HCT116 (cell line): Measurements from ENCODE around the gene ARFRP1. TPM values are rescaled to one million over a fixed set of nuclear protein-coding genes. Genes with fewer than 3 reads are reported as not detected.

Source experiments
- ATAC-seq: fragments of 200-7000 bp; cut with Tn5 transposase; 2 replicates; pipeline ENCODE4 v1.9.1; 2020; ENCODE audit warnings: mild to moderate bottlenecking, moderate library complexity
- BruUV-seq: library from RNA; stranded (reverse); fragments of 400-500 nt; replicated peaks from 2 replicates; lab custom pipeline; 2021; lab: Mats Ljungman, UMichigan
- CTCF ChIA-PET: fragments of 300-600 bp; sonication (Branson Sonifier 250); formaldehyde crosslinking; loops from one replicate; lab custom pipeline; 2021; ENCODE audit warnings: antibody characterized with exemption; lab: Charles Lee
- POLR2A ChIA-PET: fragments of 300-600, 350-600 bp; sonication (Branson Sonifier 250); formaldehyde crosslinking; loops from one replicate; lab custom pipeline; 2021; ENCODE audit warnings: antibody characterized with exemption; lab: Charles Lee
- RAD21 ChIA-PET, 2 experiments: fragments of 300-600 bp; sonication (Branson Sonifier 250); formaldehyde crosslinking; loops; one replicate each; lab custom pipeline; 2023; ENCODE audit warnings: low total read pairs in 2 of 2; ENCODE audit not compliant: uncharacterized antibody in 2 of 2, unreplicated experiment in 2 of 2, low non-redundant PET in 1 of 2; lab: Charles Lee
- DNase-seq: peaks from one replicate; pipeline ENCODE4 v3.0.0-alpha.2; 2010; ENCODE audit warnings: low read depth, low spot score
- H2AFZ ChIP-seq: fragments of 200-600 bp; shearing (Covaris generic), sonication (generic); 2 replicates; pipeline ENCODE4 v1.6.1; 2017; ENCODE audit warnings: low read depth, mixed run types, mixed read lengths, antibody characterized with exemption, low read length; ENCODE audit not compliant: poor library complexity, severe bottlenecking
- H3K27ac ChIP-seq: 2 replicates; pipeline ENCODE4 v1.5.1; 2012; ENCODE audit warnings: low read depth, low read length
- H3K27me3 ChIP-seq: fragments of 200-600 bp; sonication (generic); 2 replicates; pipeline ENCODE4 v1.6.1; 2016; ENCODE audit warnings: mixed run types, low read length, mixed read lengths; ENCODE audit not compliant: insufficient read depth
- H3K36me3 ChIP-seq, 2 experiments: fragments of 200-500 bp in 1 of 2; fragments of 200-600 bp in 1 of 2; sonication (Bioruptor generic) in 1 of 2; sonication (generic) in 1 of 2; 2 replicates each; pipeline versions ENCODE4 v1.5.1 to v1.6.1; 2014 to 2016; ENCODE audit warnings: low read length in 2 of 2, inconsistent platforms in 1 of 2, mixed read lengths in 1 of 2, mixed run types in 1 of 2; ENCODE audit not compliant: insufficient read depth in 2 of 2, control insufficient read depth in 1 of 2
- H3K4me1 ChIP-seq, 2 experiments: fragments of 200-600 bp in 1 of 2; sonication (generic) in 1 of 2; 2 replicates each; pipeline versions ENCODE4 v1.5.1 to v1.6.1; 2012 to 2017; ENCODE audit warnings: low read length in 2 of 2, inconsistent platforms in 1 of 2, mild to moderate bottlenecking in 1 of 2, mixed read lengths in 1 of 2, mixed run types in 1 of 2, moderate library complexity in 1 of 2; ENCODE audit not compliant: insufficient read depth in 2 of 2, control insufficient read depth in 1 of 2
- H3K4me2 ChIP-seq: fragments of 200-600 bp; sonication (generic); 2 replicates; pipeline ENCODE4 v1.6.1; 2017; ENCODE audit warnings: mixed run types, low read length, mixed read lengths
- H3K4me3 ChIP-seq, 2 experiments: fragments of 200-600 bp in 1 of 2; sonication (generic) in 1 of 2; replicated peaks in 1 of 2; 2 replicates each; pipeline ENCODE4 v1.5.1; 2011 to 2016; ENCODE audit warnings: low read length in 2 of 2, control low read depth in 1 of 2, low read depth in 1 of 2, mild to moderate bottlenecking in 1 of 2, mixed read lengths in 1 of 2, mixed run types in 1 of 2
- H3K79me2 ChIP-seq: fragments of 200-600 bp; sonication (generic); 2 replicates; pipeline ENCODE4 v1.6.1; 2017; ENCODE audit warnings: mild to moderate bottlenecking, mixed run types, low read length, moderate library complexity, mixed read lengths; ENCODE audit not compliant: insufficient read depth
- H3K9ac ChIP-seq: fragments of 200-600 bp; sonication (generic); 2 replicates; pipeline ENCODE4 v1.6.1; 2016; ENCODE audit warnings: low read length, mixed read lengths
- H3K9me2 ChIP-seq: fragments of 200-600 bp; sonication (generic), shearing (Covaris generic); 2 replicates; pipeline ENCODE4 v1.6.1; 2017; ENCODE audit warnings: mixed run types, mild to moderate bottlenecking, moderate library complexity; ENCODE audit not compliant: insufficient read depth
- H3K9me3 ChIP-seq, 2 experiments: fragments of 200-500 bp in 1 of 2; fragments of 200-600 bp in 1 of 2; sonication (Bioruptor generic) in 1 of 2; sonication (generic) in 1 of 2; 2 replicates each; pipeline ENCODE4 v1.6.1; 2014 to 2017; ENCODE audit warnings: low read length in 2 of 2, mixed read lengths in 2 of 2, inconsistent platforms in 1 of 2, low read depth in 1 of 2, mild to moderate bottlenecking in 1 of 2, mixed run types in 1 of 2, moderate library complexity in 1 of 2; ENCODE audit not compliant: control insufficient read depth in 1 of 2, insufficient read depth in 1 of 2
- H4K20me1 ChIP-seq: fragments of 200-600 bp; sonication (generic), shearing (Covaris generic); 2 replicates; pipeline ENCODE4 v1.6.1; 2017; ENCODE audit warnings: mixed run types, mild to moderate bottlenecking, moderate library complexity; ENCODE audit not compliant: insufficient read depth
- JUND ChIP-seq: IDR thresholded peaks from 2 replicates; pipeline ENCODE4 v1.6.1; 2012
- POLR2A ChIP-seq: IDR thresholded peaks from 2 replicates; pipeline ENCODE4 v1.7.0; 2011; ENCODE audit warnings: borderline replicate concordance; ENCODE audit not compliant: insufficient read depth, insufficient read length; ENCODE audit errors: extremely low read depth
- RAD21 ChIP-seq: IDR thresholded peaks from 2 replicates; pipeline ENCODE4 v1.6.1; 2012; ENCODE audit warnings: low read depth, mild to moderate bottlenecking
- SRF ChIP-seq: IDR thresholded peaks from 2 replicates; pipeline ENCODE4 v1.6.1; 2012; ENCODE audit warnings: low read depth
- ZFX ChIP-seq: fragments of 450-650 bp; IDR thresholded peaks from 2 replicates; pipeline ENCODE4 v1.6.1; 2017
- ZNF274 ChIP-seq: fragments of 200-500 bp; sonication (Bioruptor generic); IDR thresholded peaks from 2 replicates; pipeline ENCODE4 v1.6.1; 2014; ENCODE audit warnings: mild to moderate bottlenecking, low read depth, low read length, inconsistent platforms
- intact Hi-C: fragments of 100-400 bp; cut with micrococcal nuclease; formaldehyde crosslinking; loops from 2 replicates; pipeline ENCODE4 v1.10.0; 2022
- total RNA-seq: library from RNA; stranded (reverse); gene quantifications from one replicate; pipeline ENCODE4 v1.2.1, GENCODE V29; 2021; ENCODE audit not compliant: unreplicated experiment
- TF ChIP-seq, protein P1 (sequence below): IDR thresholded peaks from 2 replicates; pipeline ENCODE4 v1.6.1; 2012; ENCODE audit warnings: low read depth

Gene ARFRP1
- total RNA-seq, 1 experiment from 2014 or later = 53.7 TPM

DNA sequence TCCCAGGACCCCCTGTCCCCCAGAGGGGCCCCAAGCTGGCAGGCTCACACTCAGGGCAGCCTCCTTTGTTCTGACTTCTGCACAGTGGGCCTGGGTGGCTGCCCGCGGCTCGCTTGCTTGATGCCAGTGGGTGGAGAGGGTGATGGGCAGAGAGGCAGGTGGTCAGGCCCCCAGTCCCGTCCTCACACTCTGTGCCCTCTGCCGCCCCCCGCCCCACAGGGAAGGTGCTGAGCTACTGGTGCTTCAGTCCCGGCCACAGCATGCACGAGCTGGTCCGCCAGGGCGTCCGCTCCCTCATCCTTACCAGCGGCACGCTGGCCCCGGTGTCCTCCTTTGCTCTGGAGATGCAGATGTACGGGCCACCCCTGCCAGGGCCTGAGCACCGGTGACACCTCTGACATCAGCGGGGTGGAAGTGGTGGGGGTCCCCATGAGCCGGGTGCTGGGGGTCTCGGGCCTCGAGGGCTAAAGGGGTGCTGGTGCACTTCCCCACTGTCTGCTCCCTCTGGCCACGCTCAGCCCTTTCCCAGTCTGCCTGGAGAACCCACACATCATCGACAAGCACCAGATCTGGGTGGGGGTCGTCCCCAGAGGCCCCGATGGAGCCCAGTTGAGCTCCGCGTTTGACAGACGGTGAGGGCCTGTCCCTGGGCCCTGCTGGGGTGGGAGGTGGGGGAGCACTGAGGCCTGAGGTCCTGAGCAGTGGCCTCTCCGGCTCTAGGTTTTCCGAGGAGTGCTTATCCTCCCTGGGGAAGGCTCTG is 20.2 kb downstream of the ARFRP1 start:
- H3K9me2 ChIP-seq = no peaks in the 10 kb centered on the region
- BruUV-seq = no TSS peak
- intact Hi-C loops = no loop called here
- H3K4me2 ChIP-seq = peak overlapping the region; percentile 80
- H3K36me3 ChIP-seq = peaks cover 0 to 10% of the 10 kb centered on the region in 2 experiments; a peak in 1 of 4 replicates
- H3K4me1 ChIP-seq = peaks cover 55 to 90% of the 10 kb centered on the region in 2 experiments
- ATAC-seq = no peak
- ChIA-PET POLR2A (interaction anchor here (0.8 to 1.0 kb wide), 3 partner anchors 29 to 45 kb away, joined by 3 to 5 read pairs (median 4); partner anchors contain the start of gene RTEL1), RAD21 (interaction anchor here in 1 of 2 experiments (1.1 kb wide), 1 partner anchor 28 kb away, joined by 4 read pairs; no protein-coding TSS in a partner anchor), CTCF (no interaction called here)
- H3K27me3 ChIP-seq = no peaks in the 10 kb centered on the region
- no peak overlapping the region for H3K4me3 ChIP-seq
- TF ChIP-seq SRF (no peak), ZFX (no peak), POLR2A (no peak), RAD21 (no peak), ZNF274 (no peak), JUND (no peak)
- TF ChIP-seq, protein P1, sequence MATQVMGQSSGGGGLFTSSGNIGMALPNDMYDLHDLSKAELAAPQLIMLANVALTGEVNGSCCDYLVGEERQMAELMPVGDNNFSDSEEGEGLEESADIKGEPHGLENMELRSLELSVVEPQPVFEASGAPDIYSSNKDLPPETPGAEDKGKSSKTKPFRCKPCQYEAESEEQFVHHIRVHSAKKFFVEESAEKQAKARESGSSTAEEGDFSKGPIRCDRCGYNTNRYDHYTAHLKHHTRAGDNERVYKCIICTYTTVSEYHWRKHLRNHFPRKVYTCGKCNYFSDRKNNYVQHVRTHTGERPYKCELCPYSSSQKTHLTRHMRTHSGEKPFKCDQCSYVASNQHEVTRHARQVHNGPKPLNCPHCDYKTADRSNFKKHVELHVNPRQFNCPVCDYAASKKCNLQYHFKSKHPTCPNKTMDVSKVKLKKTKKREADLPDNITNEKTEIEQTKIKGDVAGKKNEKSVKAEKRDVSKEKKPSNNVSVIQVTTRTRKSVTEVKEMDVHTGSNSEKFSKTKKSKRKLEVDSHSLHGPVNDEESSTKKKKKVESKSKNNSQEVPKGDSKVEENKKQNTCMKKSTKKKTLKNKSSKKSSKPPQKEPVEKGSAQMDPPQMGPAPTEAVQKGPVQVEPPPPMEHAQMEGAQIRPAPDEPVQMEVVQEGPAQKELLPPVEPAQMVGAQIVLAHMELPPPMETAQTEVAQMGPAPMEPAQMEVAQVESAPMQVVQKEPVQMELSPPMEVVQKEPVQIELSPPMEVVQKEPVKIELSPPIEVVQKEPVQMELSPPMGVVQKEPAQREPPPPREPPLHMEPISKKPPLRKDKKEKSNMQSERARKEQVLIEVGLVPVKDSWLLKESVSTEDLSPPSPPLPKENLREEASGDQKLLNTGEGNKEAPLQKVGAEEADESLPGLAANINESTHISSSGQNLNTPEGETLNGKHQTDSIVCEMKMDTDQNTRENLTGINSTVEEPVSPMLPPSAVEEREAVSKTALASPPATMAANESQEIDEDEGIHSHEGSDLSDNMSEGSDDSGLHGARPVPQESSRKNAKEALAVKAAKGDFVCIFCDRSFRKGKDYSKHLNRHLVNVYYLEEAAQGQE = no peak
- H3K79me2 ChIP-seq = peaks cover 30% of the 10 kb centered on the region
- H3K27ac ChIP-seq = peak overlapping the region; percentile 100
- no peaks in the 10 kb centered on the region for H3K9me3 ChIP-seq
- no peak overlapping the region for H2AFZ ChIP-seq
- H3K9ac ChIP-seq = peak overlapping the region; percentile 67
- no peaks in the 10 kb centered on the region for H4K20me1 ChIP-seq
- no peak for DNase-seq
